RWPE1 (cell line): Measurements from ENCODE around the gene RASGEF1B.

Experiments
- CTCF ChIA-PET: fragments of 350-600 bp; sonication (Branson Sonifier 250); formaldehyde crosslinking; extraction: SDS; loops from one replicate; lab custom pipeline; 2021; lab: Yijun Ruan, JAX
- POLR2A ChIA-PET: fragments of 400-600 bp; formaldehyde crosslinking; extraction: SDS; loops from one replicate; lab custom pipeline; 2020; ENCODE audit warnings: antibody characterized with exemption; ENCODE audit not compliant: low non-redundant PET; lab: Yijun Ruan, JAX
- DNase-seq: peaks from one replicate; pipeline ENCODE4 v3.0.0; 2012; ENCODE audit warnings: low spot score
- H3K27ac ChIP-seq: fragments of 450-650 bp; 2 replicates; pipeline ENCODE4 v1.5.1; 2017
- TF ChIP-seq, protein P1 (sequence below): fragments of 450-650 bp; conservative IDR thresholded peaks from 2 replicates; pipeline ENCODE4 v1.5.1; 2017; ENCODE audit warnings: low read depth, mild to moderate bottlenecking

RASGEF1B gene

GRCh38 chr4:81452452-81453006 lies 19.2 kb downstream of the RASGEF1B start:
- DNase-seq = peak; percentile 26
- CTCF ChIA-PET = no interaction called here
- peak overlapping the region; percentile 78 for H3K27ac ChIP-seq
- TF ChIP-seq, protein P1, sequence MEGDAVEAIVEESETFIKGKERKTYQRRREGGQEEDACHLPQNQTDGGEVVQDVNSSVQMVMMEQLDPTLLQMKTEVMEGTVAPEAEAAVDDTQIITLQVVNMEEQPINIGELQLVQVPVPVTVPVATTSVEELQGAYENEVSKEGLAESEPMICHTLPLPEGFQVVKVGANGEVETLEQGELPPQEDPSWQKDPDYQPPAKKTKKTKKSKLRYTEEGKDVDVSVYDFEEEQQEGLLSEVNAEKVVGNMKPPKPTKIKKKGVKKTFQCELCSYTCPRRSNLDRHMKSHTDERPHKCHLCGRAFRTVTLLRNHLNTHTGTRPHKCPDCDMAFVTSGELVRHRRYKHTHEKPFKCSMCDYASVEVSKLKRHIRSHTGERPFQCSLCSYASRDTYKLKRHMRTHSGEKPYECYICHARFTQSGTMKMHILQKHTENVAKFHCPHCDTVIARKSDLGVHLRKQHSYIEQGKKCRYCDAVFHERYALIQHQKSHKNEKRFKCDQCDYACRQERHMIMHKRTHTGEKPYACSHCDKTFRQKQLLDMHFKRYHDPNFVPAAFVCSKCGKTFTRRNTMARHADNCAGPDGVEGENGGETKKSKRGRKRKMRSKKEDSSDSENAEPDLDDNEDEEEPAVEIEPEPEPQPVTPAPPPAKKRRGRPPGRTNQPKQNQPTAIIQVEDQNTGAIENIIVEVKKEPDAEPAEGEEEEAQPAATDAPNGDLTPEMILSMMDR = no peak
- POLR2A ChIA-PET = no interaction called here

DNA sequence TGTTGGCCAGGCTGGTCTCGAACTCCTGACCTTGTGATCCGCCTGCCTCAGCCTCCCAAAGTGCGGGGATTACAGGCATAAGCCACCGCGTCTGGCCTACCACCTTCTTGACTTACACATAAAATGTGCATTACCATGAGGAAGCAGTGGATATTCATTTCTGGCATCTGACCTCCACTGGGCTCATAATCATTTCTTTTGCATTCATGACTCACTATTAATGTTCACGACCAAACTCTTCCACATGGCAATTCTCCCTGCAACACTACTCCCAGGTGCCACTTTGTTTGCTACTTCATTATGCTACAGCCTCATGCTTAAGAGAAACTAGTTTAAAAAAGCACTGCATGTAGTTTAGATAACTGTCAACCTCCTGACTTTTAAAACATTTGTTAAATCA lies 22.7 kb downstream of the RASGEF1B start:
- TF ChIP-seq, protein P1 = no peak
- no peak for DNase-seq
- H3K27ac ChIP-seq = no peak overlapping the region
- CTCF ChIA-PET = interaction anchor here (0.7 kb wide), 1 partner anchor 597 kb away, joined by 4 read pairs; no protein-coding TSS in a partner anchor
- POLR2A ChIA-PET = no interaction called here

- DNase-seq = no peak
- no peak overlapping the region for H3K27ac ChIP-seq
- TF ChIP-seq, protein P1 = no peak
- CTCF ChIA-PET = no interaction called here
- POLR2A ChIA-PET = no interaction called here
Observed at GRCh38 chr4:81447566-81448229, 24.0 kb downstream of the RASGEF1B start.

GRCh38 chr4:81446634-81447033 lies 25.1 kb downstream of the RASGEF1B start:
- TF ChIP-seq, protein P1 = no peak
- ChIA-PET CTCF (no interaction called here), POLR2A (no interaction called here)
- H3K27ac ChIP-seq = no peak overlapping the region
- DNase-seq = no peak

DNA sequence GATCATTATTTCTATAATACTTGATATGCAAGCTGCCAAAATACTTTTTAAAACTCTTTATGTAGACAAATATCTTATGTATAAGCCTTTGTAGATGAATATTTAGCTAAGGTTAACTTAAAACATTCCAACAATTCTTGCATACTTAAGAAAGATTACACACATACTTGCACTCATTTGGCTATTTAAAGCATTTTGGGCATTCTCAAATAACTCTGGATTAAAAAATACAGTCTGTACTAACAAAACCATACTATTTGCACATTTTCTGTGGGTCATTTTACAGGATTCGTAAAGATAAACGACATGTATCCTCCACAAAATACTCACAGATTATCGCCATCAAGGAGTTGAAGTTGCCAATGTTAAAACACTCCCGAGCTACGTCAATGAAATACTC lies 26.5 kb downstream of the RASGEF1B start:
- TF ChIP-seq, protein P1 = no peak
- DNase-seq = no peak
- ChIA-PET CTCF (no interaction called here), POLR2A (no interaction called here)
- H3K27ac ChIP-seq = no peak overlapping the region

GRCh38 chr4:81442484-81443085 lies 29.1 kb downstream of the RASGEF1B start:
- ChIA-PET POLR2A (no interaction called here), CTCF (interaction anchor here (0.6 kb wide), 1 partner anchor 743 kb away, joined by 4 read pairs; no protein-coding TSS in a partner anchor)
- no peak for DNase-seq
- H3K27ac ChIP-seq = no peak overlapping the region
- TF ChIP-seq, protein P1 = no peak
